Retinal pigment epithelial cell (primary cell): ENCODE data around the gene NOTCH2.

Experiments
- DNase-seq: peaks from one replicate; pipeline ENCODE4 v3.0.0-alpha.2; 2010; ENCODE audit warnings: low read depth
- H3K4me3 ChIP-seq: 2 replicates; pipeline ENCODE4 v1.5.1; 2011; ENCODE audit warnings: mild to moderate bottlenecking, low read length, control low read depth, moderate library complexity
- TF ChIP-seq, protein P1 (sequence below): conservative IDR thresholded peaks from 2 replicates; pipeline ENCODE4 v1.5.1; 2011; ENCODE audit warnings: low read depth, low read length, control low read depth, inconsistent platforms

NOTCH2 gene

DNA sequence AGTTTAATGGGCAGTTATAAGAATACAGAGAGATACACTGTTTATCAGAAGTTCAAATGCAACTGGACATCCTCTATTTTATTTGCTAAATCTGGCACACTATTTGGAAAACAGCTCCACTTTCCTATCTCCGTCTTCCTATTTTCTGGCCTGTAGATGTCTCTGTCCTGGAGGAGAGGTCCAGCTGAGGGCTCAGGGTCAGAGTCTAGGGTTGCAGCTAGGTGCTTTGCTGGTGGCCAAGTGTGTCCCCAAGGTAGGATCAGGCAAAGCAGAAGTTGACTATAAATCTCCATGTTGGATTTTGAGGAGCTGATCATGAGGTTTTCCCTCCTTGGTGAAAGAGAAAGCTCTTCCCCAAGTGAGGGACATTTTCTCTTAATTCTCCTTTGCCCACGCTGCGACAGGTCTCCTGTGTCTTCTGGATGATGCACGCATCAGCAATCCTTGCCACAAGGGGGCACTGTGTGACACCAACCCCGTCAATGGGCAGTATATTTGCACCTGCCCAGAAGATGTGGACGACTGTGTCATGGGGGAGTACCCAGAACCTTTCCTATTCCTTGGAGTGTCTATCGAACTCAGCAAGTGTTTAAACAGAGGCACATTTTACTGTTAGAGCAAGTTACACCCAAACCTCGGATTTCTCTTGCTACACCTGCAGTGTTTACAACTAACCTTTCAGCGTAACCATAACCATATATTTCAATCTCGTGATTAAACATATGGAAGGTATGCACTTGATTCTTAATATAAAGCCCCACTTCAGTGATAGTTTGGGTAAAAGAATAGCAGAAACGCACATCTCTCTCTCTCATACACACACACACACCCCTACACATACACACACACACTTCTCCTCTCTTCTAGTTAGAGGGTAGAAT is 183.3 kb downstream of the NOTCH2 start:
- no peak for DNase-seq
- no peak overlapping the region for H3K4me3 ChIP-seq
- TF ChIP-seq, protein P1, sequence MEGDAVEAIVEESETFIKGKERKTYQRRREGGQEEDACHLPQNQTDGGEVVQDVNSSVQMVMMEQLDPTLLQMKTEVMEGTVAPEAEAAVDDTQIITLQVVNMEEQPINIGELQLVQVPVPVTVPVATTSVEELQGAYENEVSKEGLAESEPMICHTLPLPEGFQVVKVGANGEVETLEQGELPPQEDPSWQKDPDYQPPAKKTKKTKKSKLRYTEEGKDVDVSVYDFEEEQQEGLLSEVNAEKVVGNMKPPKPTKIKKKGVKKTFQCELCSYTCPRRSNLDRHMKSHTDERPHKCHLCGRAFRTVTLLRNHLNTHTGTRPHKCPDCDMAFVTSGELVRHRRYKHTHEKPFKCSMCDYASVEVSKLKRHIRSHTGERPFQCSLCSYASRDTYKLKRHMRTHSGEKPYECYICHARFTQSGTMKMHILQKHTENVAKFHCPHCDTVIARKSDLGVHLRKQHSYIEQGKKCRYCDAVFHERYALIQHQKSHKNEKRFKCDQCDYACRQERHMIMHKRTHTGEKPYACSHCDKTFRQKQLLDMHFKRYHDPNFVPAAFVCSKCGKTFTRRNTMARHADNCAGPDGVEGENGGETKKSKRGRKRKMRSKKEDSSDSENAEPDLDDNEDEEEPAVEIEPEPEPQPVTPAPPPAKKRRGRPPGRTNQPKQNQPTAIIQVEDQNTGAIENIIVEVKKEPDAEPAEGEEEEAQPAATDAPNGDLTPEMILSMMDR, result peak; percentile 86

DNA sequence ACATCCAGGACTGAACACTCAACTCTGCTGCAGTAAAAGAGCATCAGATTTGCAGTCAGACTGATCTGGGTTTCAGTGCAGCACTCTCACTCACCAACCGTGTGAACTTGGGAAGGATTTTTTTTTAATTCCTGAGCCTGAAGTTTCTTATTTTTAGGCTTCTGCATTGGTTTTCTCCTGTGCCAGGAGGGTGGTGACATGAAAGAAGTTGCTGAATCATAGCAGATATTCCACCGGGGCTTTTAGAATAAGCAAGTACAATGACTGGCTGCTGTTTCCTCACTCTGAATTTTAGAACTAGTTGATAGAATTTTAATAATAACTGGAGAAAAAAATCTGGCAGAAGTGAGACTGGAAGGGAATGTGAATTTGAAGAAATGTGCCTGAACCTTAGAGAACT is 184.8 kb downstream of the NOTCH2 start:
- no peak for DNase-seq
- TF ChIP-seq, protein P1, result no peak
- H3K4me3 ChIP-seq, result no peak overlapping the region

DNA sequence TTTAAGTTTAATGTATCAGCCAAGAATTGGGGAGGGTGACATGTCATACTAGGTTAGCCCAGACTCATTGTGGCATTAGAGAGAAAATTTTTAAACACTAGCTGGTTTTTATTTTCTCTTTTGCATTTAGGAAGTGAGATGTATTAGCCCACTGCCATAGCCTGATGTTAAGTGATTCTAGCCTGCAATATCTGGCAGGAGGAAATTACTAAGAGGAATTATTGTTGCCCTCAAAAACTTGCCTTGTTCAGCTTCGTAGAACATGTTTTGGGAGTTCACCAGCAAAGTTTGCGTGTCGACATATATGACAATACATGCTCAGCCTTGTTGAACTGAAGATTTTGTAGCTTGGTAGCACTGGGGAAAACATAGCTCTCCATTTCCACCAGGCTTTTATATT is 185.6 kb downstream of the NOTCH2 start:
- H3K4me3 ChIP-seq, result no peak overlapping the region
- TF ChIP-seq, protein P1, result no peak
- DNase-seq, result no peak

DNA sequence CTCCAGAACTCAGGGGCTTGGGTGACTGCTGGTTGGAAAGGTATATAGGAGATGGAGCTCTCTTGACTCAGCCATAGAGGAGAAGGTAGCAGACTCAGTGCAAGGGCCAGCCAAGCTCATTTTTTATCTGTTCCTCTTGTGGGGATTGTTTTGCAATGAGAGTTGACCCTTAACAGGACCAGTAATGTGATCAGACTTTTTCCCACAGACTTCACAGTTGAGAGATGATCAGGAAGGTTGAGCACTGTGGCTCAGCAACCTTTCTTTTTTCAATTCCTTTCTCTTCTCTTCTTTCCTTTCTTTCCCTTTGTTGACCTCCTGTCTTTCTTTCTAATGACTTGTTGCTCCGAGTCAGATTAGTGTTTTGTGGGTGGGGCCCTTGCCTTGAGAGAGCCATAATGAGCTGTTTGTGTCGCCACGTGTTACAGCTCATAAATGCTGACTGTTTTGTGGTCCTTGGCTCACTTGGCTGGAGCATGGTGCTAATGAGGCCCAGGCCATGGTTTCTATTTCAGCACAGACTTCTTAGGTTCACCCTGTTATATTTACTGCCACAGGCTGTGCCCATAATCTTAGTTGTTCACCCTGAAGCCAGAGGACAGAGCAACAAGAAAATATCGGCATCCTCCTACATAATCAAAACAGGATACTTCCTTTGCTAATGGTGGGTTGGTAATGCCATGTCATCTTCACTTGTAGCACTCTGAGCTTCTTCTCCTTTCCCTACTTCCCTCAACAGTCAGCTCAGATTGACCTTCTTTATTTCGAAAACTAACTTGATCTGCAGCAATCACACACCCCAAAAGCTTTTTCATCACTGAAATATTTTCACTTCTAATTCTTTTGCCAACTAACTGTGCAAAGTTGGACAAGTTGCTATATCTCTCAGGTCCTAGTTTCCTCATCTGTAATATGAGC is 187.1 kb downstream of the NOTCH2 start:
- DNase-seq, result peak; percentile 59
- TF ChIP-seq, protein P1, result no peak
- no peak overlapping the region for H3K4me3 ChIP-seq

DNA sequence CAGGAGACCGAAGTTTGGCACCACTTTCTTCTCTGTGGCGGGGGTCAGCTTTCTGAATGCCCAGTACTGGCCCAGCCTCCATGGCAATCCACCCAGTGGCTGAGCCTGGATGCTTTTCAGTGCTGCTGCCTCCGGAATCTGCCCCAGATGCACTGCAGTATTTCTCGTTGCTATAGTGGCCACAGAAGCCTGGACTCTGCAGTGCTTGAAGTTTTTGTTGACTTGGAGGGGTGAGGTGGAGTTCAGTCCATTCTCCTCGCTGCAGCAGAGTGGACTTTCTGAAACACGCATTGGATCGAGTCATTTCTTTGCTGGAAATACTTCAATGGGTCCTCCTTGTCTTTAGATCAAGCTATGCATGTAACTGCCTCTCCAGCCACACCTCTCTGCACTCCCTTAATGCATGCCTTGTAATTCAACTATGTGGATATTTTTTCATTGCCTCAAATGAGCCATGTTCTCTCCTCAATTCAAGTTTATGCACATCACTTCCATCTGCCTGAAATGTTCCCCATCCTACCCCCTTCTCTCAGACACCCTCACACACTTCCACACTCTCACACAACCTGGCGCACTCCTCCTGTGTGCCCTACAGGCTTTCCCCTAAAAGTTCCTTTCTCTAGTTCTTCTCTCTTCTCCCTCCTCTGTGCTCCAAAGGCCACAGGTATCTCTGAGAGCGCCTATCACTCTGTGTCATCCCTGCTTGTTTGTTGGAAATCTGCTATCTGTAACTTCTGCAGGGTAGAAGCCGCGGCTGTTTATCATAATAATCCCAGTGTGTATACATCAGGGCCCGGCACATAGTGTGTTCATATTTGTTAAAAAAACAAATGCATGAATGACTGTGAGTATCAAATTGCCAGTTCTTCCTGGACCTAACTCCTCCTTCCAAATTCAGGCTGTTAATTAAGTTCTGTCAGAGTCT is 189.7 kb downstream of the NOTCH2 start:
- no peak for DNase-seq
- H3K4me3 ChIP-seq, result no peak overlapping the region
- TF ChIP-seq, protein P1, result no peak

DNA sequence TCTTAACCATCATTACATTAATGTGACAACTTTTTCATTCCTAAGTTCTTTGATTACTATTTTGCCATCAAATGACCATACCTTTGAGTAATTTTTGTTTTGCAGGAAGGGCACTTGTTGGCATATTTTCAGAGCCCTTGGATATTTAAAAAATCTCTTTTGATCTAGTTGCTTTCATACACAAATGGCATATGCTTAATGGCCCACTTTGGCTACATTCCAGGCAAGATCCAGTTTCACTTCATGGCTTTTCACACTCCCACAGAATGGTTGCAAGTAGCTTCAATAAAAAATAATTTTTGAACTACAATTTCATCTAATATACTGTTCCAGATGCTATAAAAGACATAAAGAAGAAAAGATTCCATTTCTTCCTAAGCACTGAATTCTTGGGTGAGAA is 191.3 kb downstream of the NOTCH2 start:
- TF ChIP-seq, protein P1, result no peak
- no peak overlapping the region for H3K4me3 ChIP-seq
- DNase-seq, result no peak
